Astrocyte of the cerebellum (primary cell): Measurements from ENCODE around the gene HIVEP3.

Source experiments
- DNase-seq: peaks from one replicate; pipeline ENCODE4 v3.0.0-alpha.2; 2011; ENCODE audit warnings: low read depth
- H3K4me3 ChIP-seq: 2 replicates; pipeline ENCODE4 v1.5.1; 2011; ENCODE audit warnings: mild to moderate bottlenecking, low read depth, low read length, moderate library complexity
- in situ Hi-C: cut with HindIII; loops from 2 replicates; pipeline ENCODE4 v1.10.0; 2017; ENCODE audit warnings: low sequenced_read_pairs
- TF ChIP-seq, protein P1 (sequence below): IDR thresholded peaks from 2 replicates; pipeline ENCODE4 v1.5.1; 2012; ENCODE audit warnings: low read length, low read depth, moderate library complexity, mild to moderate bottlenecking; ENCODE audit errors: missing control alignments

HIVEP3 gene

DNA sequence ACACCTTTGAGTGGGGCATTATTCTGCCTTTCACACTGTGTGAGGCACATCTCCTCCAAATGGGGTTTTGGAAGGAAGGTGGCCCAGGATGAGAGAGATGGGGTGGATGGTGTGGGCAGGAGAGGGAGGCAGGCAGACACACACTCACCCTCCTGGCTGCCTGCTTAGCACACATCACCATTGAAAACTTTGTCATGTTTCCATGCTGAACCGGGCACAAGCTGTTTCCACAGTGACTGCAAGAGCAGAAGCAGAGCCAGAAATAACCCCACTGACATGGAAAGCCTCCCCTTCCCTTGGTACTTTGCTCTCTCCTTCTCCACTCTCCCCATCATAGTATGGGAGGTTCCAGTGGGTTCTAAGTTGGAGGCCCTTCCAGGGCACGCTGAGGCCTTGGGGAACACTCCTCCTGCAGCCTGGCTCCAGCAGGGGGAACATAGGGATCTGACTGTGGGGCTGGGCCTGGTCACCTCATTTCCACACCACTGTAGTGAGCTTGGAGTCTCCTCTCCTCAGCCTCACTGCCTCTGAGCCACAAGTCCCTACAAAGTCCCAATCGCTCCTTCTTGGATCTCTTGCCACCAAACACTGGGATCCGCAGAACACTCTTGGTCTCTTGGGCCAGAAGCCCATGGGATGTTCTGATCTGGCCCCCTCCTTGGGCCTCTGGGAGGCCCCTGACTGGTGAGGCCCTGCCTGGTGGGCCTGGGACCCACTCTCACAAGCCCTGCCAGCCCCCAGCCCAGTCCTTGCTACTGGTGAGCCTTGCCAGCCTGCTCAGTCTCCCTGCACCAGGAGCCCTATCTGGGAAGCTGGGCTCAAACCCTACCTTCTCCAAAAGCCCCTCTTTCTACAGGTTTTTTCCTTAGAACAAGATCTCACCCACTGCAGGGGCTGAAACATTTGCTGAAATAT lies 271.2 kb downstream of the HIVEP3 start:
- in situ Hi-C loops = no loop called here
- no peak overlapping the region for H3K4me3 ChIP-seq
- TF ChIP-seq, protein P1, sequence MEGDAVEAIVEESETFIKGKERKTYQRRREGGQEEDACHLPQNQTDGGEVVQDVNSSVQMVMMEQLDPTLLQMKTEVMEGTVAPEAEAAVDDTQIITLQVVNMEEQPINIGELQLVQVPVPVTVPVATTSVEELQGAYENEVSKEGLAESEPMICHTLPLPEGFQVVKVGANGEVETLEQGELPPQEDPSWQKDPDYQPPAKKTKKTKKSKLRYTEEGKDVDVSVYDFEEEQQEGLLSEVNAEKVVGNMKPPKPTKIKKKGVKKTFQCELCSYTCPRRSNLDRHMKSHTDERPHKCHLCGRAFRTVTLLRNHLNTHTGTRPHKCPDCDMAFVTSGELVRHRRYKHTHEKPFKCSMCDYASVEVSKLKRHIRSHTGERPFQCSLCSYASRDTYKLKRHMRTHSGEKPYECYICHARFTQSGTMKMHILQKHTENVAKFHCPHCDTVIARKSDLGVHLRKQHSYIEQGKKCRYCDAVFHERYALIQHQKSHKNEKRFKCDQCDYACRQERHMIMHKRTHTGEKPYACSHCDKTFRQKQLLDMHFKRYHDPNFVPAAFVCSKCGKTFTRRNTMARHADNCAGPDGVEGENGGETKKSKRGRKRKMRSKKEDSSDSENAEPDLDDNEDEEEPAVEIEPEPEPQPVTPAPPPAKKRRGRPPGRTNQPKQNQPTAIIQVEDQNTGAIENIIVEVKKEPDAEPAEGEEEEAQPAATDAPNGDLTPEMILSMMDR = no peak
- DNase-seq = no peak

GRCh38 chr1:41646186-41646585 lies 272.5 kb downstream of the HIVEP3 start:
- no peak overlapping the region for H3K4me3 ChIP-seq
- in situ Hi-C loops = no loop called here
- no peak for DNase-seq
- TF ChIP-seq, protein P1 = no peak

DNA sequence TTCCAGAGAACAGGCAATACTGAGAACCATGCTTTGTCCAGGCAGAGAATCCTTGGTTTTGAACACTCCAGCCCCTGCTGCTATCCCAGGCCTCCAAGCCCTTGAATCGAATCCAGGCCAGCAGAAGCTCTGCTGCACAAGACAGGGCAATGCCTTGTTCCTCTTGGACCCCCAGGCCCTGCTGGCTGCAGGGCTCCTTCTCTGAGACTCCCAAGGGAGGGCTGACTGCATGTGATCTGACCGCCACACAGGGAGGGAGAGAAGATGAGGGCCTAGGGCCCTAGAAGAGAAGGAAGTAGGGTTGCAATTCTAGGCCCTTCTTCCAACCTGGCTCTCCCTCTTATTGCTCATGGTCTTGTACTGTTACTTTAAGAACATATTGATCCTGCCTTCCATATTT lies 273.7 kb downstream of the HIVEP3 start:
- TF ChIP-seq, protein P1 = no peak
- DNase-seq = no peak

GRCh38 chr1:41642922-41643821 lies 275.6 kb downstream of the HIVEP3 start:
- TF ChIP-seq, protein P1 = no peak
- DNase-seq = no peak
- no peak overlapping the region for H3K4me3 ChIP-seq
- in situ Hi-C loops = no loop called here

More for the DNA sequence above, 273.7 kb downstream of the HIVEP3 start:
- in situ Hi-C loops = no loop called here
- H3K4me3 ChIP-seq = no peak overlapping the region

- H3K4me3 ChIP-seq = no peak overlapping the region
- in situ Hi-C loops = no loop called here
- TF ChIP-seq, protein P1 = no peak
- no peak for DNase-seq
Observed at GRCh38 chr1:41641941-41642527, 276.7 kb downstream of the HIVEP3 start.

DNA sequence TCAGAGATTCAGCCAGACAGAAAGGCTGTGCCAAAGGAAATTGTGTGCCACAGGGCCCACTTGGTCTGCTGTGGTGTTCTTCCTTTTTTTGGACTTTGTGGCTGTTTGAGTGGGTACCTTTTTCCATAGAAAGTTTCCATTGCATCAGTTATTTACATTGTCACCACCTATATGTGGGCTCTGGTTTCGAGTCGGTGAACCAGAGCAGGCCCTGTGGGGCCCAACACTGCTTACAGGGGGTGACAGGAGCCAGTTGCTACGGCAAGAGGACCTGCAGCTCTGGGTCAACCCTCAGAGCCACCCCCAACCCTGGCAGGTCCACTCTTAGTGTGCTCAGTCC lies 277.3 kb downstream of the HIVEP3 start:
- in situ Hi-C loops = no loop called here
- H3K4me3 ChIP-seq = no peak overlapping the region
- TF ChIP-seq, protein P1 = no peak
- DNase-seq = no peak
